Measurements from ENCODE around the gene CD300A.

DNA sequence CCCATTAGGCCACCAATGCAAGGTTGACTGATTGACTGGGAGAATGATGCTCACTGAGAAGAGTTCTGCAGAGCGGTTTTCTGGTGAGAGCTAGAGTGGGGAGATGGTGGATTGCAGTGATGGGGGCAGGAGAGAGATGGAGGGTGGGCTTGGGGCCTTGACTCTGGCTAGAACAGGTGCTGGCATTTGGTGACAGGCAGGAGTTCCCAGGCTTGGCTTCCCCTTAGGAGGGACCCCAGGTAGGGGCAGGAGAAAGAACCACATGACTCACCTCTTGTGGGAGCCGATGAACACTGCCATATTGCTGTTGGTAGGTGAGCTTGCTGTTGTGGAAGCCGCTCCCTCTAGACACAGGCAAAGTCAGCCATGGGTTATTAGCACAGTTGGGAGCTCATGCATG lies 56.9 kb downstream of the CD300A start:
- TF ChIP-seq CREB1 (IDR thresholded peaks at IDR 0.05; ENCODE audit: low read depth) (no peak), EP300 (IDR thresholded peaks at IDR 0.05; ENCODE audit: borderline replicate concordance) (no peak)
